ENCODE results near the gene FGF22.

DNA sequence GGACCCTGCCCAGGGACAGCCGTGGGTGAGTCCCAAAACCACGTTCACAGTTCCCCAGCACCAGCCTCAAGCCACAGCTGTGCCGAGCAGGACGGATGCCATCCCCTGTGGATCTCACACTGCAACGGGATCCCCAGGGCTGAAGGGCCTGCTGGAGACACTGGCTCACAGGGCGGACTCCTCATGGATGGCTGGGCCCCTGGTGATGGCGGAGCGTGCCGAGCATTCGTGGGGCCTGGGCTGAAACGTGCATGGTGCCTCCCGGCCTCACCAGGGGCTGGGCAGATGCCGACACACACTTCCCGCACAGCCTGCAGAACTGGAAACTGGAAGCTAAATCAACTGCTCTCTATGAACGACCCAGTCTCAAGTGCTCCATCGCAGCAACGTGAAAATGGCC is 13.7 kb downstream of the FGF22 start:
- TF ChIP-seq, protein P1, sequence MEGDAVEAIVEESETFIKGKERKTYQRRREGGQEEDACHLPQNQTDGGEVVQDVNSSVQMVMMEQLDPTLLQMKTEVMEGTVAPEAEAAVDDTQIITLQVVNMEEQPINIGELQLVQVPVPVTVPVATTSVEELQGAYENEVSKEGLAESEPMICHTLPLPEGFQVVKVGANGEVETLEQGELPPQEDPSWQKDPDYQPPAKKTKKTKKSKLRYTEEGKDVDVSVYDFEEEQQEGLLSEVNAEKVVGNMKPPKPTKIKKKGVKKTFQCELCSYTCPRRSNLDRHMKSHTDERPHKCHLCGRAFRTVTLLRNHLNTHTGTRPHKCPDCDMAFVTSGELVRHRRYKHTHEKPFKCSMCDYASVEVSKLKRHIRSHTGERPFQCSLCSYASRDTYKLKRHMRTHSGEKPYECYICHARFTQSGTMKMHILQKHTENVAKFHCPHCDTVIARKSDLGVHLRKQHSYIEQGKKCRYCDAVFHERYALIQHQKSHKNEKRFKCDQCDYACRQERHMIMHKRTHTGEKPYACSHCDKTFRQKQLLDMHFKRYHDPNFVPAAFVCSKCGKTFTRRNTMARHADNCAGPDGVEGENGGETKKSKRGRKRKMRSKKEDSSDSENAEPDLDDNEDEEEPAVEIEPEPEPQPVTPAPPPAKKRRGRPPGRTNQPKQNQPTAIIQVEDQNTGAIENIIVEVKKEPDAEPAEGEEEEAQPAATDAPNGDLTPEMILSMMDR (IDR thresholded peaks at IDR 0.05; ENCODE audit: poor library complexity, severe bottlenecking): no peak
- TF ChIP-seq EZH2 (IDR thresholded peaks at IDR 0.05; ENCODE audit: borderline replicate concordance, insufficient read depth, low read length, poor library complexity, severe bottlenecking): no peak
- no peak for TF ChIP-seq EP300 (conservative IDR thresholded peaks at IDR 0.05; ENCODE audit: poor library complexity, severe bottlenecking)
- no peak for TF ChIP-seq TAF1 (IDR thresholded peaks at IDR 0.05; ENCODE audit: low read depth)
- no peak for TF ChIP-seq POLR2AphosphoS5 (IDR thresholded peaks at IDR 0.05)
